ENCODE results near the gene ARL4D.
"Not testable (repeated sequence)": the region's sequence is repeated elsewhere in the genome, so short reads cannot be mapped to it uniquely, and the experiment has no call there.

Gene ARL4D

GRCh38 chr17:43368740-43369506, 29.9 kb upstream of the ARL4D start:
- DNase-seq: peak; percentile 91

GRCh38 chr17:43369986-43370385, 28.8 kb upstream of the ARL4D start:
- DNase-seq: no peak

- DNase-seq: no peak
Observed at GRCh38 chr17:43371227-43371821, 27.5 kb upstream of the ARL4D start.

GRCh38 chr17:43372273-43372911, 26.4 kb upstream of the ARL4D start:
- DNase-seq: no peak

GRCh38 chr17:43373356-43373755, 25.4 kb upstream of the ARL4D start:
- DNase-seq: no peak

GRCh38 chr17:43375915-43376314, 22.9 kb upstream of the ARL4D start:
- not testable (repeated sequence) for DNase-seq

GRCh38 chr17:43377056-43377810, 21.6 kb upstream of the ARL4D start:
- no peak for DNase-seq

GRCh38 chr17:43378766-43379165, 20.0 kb upstream of the ARL4D start:
- no peak for DNase-seq

- DNase-seq: no peak
Observed at GRCh38 chr17:43380307-43380706, 18.5 kb upstream of the ARL4D start.

- DNase-seq: no peak
Observed at GRCh38 chr17:43381204-43381603, 17.6 kb upstream of the ARL4D start.

- DNase-seq: no peak
Observed at GRCh38 chr17:43381621-43382020, 17.2 kb upstream of the ARL4D start.

- no peak for DNase-seq
Observed at GRCh38 chr17:43382776-43383175, 16.0 kb upstream of the ARL4D start.

GRCh38 chr17:43383372-43383771, 15.4 kb upstream of the ARL4D start:
- no peak for DNase-seq

GRCh38 chr17:43383826-43384475, 14.8 kb upstream of the ARL4D start:
- DNase-seq: no peak

- DNase-seq: no peak
Observed at GRCh38 chr17:43384476-43384862, 14.3 kb upstream of the ARL4D start.

GRCh38 chr17:43385046-43385831, 13.6 kb upstream of the ARL4D start:
- DNase-seq: no peak

- peak; percentile 98 for DNase-seq
Observed at GRCh38 chr17:43388359-43389045, 10.3 kb upstream of the ARL4D start.

GRCh38 chr17:43389046-43389947, 9.5 kb upstream of the ARL4D start:
- DNase-seq: peak; percentile 84

GRCh38 chr17:43392397-43392796, 6.4 kb upstream of the ARL4D start:
- DNase-seq: no peak

- peak; percentile 68 for DNase-seq
Observed at GRCh38 chr17:43393944-43394482, 4.8 kb upstream of the ARL4D start.

All from right kidney (tissue), 1 donor.